A673 (cell line): ENCODE measurements around the gene THOC5.

ENCODE experiments used
- EZH2 ChIP-seq: fragments of 200-600 bp; sonication (generic); IDR thresholded peaks from 2 replicates; pipeline ENCODE4 v1.6.1; 2017; ENCODE audit warnings: borderline replicate concordance, low read depth, mild to moderate bottlenecking, mixed read lengths, antibody characterized with exemption, low read length; ENCODE audit not compliant: poor library complexity, severe bottlenecking
- TF ChIP-seq, protein P1 (sequence below): fragments of 300-800, 200-600 bp; sonication (generic); conservative IDR thresholded peaks from 2 replicates; pipeline ENCODE4 v1.5.1; 2017; ENCODE audit warnings: low read depth, mild to moderate bottlenecking, antibody characterized with exemption, low read length, moderate library complexity, mixed read lengths

DNA sequence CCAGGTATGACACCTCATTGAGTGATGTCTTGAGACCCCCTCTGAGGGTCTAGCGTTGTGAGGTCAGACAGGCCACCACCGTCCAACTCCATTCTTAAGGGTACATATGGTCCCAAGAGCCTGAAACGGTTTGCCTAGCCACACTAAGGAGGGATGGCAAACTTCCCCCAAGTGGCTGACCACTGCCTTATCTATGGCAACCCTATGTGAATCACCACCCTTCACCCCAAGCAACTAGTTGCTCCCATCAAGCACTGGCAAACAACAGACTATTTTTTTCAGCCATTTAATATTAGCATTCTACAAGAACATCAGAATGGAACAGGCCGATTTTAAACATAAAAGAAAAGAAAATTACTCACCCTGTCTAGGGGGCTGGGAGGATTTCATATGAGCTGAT is 22.8 kb downstream of the THOC5 start:
- TF ChIP-seq, protein P1, sequence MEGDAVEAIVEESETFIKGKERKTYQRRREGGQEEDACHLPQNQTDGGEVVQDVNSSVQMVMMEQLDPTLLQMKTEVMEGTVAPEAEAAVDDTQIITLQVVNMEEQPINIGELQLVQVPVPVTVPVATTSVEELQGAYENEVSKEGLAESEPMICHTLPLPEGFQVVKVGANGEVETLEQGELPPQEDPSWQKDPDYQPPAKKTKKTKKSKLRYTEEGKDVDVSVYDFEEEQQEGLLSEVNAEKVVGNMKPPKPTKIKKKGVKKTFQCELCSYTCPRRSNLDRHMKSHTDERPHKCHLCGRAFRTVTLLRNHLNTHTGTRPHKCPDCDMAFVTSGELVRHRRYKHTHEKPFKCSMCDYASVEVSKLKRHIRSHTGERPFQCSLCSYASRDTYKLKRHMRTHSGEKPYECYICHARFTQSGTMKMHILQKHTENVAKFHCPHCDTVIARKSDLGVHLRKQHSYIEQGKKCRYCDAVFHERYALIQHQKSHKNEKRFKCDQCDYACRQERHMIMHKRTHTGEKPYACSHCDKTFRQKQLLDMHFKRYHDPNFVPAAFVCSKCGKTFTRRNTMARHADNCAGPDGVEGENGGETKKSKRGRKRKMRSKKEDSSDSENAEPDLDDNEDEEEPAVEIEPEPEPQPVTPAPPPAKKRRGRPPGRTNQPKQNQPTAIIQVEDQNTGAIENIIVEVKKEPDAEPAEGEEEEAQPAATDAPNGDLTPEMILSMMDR, result no peak
- TF ChIP-seq EZH2, result no peak
